Lower leg skin (tissue), 3 donors: ENCODE results near the gene EFL1.

Experiments used
- POLR2A ChIP-seq, 2 donors: fragments of 450-650 bp; IDR thresholded peaks; one replicate each; pipeline ENCODE4 v1.6.1; 2016 to 2017; ENCODE audit warnings: antibody characterized with exemption in 2 of 2, mild to moderate bottlenecking in 1 of 2, moderate library complexity in 1 of 2
- TF ChIP-seq, protein P1 (sequence below), 3 donors: fragments of 450-650 bp; IDR thresholded peaks; one replicate each; pipeline ENCODE4 v1.5.1; 2016; ENCODE audit warnings: antibody characterized with exemption in 3 of 3, mild to moderate bottlenecking in 3 of 3, moderate library complexity in 2 of 3

DNA sequence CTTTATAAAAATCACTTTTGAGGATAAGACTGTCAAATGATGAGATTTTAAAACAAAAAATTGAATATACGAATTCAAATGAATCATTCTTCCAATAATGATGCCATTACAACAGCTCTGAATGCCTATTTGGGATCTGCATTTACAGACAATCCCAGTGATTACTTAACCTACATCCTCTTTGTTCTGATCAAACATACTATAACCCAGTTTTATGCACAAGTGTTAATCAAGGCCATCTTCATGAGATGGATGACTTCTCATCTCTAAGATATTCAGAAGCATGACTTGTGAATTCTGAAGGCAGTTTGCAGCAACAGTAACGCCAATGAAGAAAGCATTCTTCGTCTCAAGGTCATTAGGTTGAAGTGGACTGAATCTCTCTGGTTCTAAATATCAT, 126.4 kb downstream of the EFL1 start:
- TF ChIP-seq, protein P1, sequence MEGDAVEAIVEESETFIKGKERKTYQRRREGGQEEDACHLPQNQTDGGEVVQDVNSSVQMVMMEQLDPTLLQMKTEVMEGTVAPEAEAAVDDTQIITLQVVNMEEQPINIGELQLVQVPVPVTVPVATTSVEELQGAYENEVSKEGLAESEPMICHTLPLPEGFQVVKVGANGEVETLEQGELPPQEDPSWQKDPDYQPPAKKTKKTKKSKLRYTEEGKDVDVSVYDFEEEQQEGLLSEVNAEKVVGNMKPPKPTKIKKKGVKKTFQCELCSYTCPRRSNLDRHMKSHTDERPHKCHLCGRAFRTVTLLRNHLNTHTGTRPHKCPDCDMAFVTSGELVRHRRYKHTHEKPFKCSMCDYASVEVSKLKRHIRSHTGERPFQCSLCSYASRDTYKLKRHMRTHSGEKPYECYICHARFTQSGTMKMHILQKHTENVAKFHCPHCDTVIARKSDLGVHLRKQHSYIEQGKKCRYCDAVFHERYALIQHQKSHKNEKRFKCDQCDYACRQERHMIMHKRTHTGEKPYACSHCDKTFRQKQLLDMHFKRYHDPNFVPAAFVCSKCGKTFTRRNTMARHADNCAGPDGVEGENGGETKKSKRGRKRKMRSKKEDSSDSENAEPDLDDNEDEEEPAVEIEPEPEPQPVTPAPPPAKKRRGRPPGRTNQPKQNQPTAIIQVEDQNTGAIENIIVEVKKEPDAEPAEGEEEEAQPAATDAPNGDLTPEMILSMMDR (IDR thresholded peaks at IDR 0.05), result no peak
- TF ChIP-seq POLR2A (IDR thresholded peaks at IDR 0.05), result no peak
